HG02981 (cell line): ENCODE data around the gene GPR183.

Source experiments
- ATAC-seq: cut with Tn5 transposase; IDR thresholded peaks from one replicate; pipeline ENCODE4 v1.9.1; 2021; ENCODE audit warnings: mild to moderate bottlenecking, moderate library complexity; ENCODE audit not compliant: unreplicated experiment

Gene GPR183

DNA sequence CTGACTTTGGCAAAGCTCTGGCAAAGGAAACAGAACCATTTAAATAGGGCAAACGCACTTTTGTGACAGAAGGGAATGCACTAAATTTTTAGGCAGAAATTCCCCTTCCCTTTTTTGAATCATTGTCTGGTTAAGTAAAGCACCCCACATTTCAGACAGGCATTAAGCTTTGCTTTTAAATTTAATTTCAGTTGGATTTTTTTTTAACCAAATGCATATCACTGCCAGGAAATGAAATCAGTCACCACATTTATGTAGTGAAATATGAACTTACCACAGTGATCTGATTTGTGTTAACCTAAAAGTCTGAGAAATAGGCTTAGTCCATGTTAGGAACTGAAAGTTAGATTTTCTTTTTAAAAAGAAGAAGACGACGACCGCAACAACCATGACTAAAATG lies 10.8 kb downstream of the GPR183 start:
- ATAC-seq: peak; percentile 55

DNA sequence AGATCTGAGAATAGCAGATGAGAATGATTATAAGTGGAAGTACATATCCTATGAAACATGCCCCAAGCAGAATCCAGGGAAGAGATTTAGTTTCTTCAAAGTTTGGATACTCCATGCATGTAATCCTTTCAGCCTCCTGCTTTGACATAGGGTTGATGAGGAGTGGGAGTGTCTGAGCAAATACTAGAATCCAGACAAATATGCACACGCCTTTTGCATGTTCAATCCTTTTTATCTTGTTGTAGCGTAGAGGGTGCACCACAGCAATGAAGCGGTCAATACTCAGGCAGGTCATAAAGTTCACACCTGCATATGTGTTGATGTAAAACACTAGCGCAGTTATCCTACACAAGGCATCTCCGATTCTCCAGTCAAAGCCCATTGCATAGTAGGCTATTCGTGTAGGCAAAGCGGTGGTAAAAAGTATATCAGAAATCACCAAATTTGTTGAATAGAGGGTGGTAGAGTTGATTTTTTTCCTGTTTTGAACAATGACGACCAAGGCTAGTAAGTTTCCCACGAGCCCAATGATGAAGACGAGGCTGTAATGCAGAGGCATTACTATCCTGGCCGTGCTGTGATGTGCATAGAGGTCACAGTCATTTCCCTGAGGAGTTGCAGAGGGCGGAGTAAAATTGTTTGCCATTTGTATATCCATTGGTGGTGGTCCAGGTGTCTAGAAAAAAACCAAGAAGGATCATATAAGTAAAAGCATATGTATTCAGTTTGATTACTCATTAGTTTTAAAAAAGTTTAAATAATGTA lies 11.5 kb downstream of the GPR183 start:
- no peak for ATAC-seq

DNA sequence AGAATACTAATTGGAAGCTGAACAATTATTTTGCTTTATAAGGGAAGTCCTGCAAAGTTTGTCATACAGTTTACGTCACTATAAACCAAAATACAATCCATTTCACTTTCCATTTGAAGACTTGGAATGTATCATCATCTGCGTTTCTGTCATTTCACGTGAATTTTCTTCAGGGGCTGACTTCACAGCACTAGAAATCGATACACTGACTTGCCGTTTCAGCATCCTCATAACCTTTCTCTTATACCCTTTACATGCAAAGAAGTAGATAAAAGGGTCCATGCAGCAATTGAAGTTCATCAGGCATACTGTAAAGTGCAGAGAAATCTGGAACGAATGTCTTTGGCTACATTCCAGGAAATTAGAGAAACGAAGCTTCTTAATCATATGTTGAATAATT lies 12.2 kb downstream of the GPR183 start:
- ATAC-seq: no peak

DNA sequence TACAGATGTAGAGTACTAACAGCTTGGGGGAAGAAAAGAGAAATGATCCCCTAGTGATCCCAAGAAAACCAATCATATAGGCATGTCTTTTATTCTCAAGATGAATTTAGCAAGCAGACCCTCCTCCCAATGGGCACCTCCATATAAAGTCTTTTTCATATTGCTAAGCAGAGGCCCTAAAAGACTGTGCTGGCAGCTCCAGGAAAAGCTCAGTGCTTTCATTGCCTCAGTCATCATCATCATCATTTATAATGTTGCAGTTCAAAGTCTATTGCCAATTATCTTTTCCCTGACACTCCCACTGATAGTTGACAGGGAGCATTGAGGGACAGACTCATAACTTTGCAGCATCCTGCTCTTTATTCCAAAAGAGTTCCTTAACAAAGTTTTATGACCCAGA lies 13.0 kb downstream of the GPR183 start:
- no peak for ATAC-seq

DNA sequence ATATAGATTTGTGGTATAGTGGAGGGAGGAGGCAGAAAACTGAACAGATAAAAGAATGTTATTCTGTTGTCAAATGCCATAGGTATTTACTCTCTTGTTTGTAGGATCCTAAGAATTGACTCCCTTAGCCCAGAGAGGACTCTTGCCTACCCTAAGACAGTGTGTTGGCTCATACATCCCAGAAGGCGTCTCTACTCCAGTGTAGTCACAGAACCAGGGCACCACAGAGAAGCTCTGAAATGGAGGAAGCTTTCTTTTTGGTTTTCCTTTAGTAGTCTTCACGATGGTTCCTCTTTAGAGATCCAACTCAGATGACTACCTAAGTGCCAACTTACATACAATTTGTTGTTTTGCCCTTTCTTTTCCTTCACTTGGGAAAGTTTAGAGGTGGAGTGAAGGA lies 14.0 kb downstream of the GPR183 start:
- no peak for ATAC-seq

DNA sequence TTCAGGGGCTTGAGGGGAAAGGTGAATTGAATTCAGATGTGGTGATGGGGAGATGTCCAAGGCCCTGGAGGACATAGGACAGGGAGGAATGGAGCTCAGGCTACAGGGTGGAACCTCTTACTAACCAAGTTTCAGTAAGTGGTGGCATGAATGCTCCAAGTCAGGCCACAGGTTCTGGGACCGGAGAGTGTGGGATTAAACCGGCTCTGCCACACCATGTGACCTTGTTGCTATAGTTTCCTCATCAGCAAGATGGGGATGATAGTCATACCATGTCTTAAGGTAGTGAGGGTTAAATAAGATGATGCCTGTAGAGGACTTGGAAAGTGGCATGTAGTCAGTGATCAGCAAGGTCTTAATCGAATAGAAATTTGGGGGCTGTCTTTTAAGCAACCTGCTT lies 16.3 kb downstream of the GPR183 start:
- no peak for ATAC-seq

DNA sequence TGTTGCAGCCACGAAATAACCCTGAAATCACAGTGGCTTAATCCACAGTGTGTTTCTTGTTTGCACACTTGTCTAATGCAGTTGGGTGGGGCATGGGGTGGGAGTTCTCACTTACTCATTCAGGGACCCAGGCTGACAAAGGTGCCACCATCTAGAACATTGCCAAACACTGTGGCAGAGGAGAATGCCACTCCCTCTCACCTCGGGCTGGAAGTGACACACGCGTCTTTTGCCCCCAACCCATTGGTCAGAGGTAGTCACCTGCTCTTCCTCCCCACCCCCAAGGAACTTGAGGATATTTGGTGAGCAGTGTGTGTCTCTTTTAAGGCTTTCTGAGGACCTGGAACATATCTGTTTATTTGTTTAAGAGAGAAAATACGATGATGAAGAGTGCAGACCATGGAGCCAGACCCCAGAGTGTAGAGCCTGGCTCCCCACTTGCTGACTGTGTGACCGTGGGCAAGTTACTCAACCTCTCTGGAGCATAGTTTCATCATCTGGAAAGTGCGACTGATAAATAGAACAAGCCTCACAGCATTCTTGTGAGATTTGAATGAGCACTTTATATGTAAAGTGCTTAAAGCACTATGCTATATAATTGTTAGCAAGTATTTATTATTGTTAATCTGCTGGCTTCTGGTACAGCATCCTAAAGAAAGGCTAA lies 17.4 kb downstream of the GPR183 start:
- no peak for ATAC-seq

DNA sequence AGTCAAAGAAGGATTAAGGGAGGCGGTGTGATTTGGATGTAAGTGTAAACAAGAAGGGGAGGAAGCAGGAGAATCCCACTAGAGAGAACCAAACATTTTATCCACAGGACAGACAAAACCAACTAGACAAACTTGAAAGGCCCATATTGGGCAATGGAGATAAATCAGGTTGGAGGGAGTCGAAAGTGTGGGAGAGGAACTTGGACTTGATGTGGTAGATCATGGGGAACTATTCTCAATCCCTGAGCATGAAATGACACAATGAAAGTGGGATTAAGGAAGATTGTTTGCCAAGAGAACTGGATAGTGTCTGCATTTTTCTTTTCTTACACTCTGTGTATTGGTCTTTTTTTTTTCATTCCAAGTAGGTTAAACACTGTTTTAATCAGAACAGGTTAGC lies 17.9 kb downstream of the GPR183 start:
- no peak for ATAC-seq

DNA sequence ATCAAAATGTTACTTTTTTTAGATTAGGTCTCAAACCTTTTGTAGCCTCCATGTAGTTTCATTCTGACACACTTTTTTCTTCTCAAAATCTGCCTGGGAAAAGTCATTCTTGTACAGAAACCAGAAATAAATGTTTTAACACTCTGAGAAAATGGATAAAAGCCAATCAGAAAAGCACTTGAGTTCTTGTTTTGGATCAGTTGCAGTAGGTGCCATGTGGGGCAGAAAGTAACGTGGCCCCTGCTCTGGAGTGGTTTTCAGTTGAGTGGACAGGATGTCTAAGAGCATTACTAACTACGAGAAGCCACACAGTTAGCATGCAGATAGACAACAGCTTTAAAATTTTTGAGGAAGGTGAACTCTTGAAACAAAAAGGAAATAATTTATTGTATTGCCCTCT lies 19.1 kb downstream of the GPR183 start:
- ATAC-seq: peak; percentile 87

DNA sequence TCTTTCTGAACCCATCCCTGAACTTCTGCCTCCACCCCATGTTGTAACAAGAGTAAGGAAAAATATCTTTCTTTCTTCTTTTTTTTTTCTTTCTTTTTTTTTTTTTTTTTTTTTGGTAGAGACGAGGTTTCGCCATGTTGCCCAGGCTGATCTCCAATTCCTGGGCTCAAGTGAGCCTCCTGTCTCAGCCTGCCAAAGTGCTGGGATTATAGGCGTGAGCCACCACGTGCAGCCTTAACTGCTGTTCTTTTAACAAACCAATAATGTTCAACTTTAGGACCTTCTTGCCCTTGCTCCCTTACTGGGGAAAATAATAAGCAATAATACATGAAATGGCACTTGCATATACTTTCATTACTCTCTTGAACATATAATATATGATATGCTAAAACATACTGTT lies 19.6 kb downstream of the GPR183 start:
- ATAC-seq: no peak

DNA sequence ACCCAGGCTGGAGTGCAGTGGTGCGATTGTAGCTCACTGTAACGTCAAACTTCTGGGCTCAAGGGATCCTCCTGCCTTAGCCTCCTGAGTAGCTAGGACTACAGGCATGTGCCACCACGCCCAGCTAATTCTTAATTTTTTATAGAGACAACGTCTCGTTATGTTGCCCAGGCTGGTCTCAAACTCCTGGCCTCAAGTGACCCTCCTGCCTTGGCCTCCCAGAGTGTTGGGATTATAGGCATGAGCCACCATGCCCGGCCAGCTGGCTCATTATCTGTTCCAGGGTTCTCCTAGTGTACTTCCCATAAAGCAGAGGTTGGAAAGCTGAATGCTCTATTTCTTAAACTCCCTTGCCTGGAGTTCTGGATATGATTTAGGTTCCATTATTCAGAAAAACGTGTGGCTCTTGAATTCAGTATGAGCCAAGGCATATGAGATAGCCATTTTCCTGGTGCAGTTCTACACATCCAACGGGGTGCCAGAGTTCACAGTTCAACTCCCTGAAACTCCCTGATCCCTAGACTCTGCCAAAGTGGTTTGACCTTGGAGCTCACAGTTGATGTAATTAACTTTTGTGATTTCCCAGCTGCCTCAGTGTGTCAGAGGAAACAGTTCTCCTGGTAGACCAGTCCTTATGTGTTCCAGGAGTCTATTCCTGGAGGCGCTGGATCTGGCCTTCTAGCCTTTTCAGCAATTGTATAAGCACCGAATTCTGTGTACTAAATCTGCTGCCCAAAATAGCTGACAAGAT lies 21.6 kb downstream of the GPR183 start:
- no peak for ATAC-seq

DNA sequence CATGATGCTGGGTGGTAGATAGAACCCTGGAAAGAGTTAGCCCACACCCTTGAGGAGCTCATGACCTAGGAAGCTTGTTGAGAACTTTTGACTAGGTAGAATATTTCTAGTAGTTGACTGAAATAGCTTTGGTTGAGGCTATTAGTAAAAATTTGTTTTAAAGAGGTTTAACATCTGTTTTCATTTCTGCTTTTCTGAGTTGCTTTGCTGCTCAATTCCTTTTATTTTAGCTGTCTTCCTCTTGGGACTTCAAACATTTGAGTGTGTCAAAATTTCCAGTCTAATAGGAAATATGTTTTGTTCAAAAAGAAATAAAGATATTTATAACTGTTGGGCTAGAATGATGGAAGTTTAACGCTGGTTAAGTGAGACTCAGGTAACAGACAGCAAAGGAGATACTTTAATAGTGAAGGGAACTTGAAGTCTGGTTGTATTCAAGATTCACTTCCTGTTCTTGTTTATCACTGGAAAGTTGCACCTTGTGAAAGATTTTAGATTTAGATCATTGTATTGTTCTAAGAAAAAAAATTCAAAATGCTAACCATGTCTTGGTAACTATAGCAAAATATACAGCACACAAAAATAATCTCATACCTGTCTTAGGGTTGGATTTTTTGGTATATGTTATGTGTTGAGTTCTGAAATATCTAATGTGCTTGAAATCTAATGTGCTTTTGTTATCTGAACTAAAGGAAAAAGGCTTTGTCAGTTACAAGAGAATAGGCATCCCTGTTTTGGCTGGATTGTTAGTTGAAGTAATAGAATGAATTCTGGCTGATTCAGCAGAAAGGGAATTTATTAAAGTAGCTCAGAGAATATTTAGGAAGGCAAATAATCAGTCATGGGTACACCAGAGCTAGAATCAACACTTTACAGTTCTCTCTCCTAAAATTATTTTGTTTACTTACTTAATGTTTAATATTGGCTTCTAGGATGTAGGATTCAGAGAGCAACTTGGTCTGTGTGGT lies 24.7 kb downstream of the GPR183 start:
- ATAC-seq: peak; percentile 48

DNA sequence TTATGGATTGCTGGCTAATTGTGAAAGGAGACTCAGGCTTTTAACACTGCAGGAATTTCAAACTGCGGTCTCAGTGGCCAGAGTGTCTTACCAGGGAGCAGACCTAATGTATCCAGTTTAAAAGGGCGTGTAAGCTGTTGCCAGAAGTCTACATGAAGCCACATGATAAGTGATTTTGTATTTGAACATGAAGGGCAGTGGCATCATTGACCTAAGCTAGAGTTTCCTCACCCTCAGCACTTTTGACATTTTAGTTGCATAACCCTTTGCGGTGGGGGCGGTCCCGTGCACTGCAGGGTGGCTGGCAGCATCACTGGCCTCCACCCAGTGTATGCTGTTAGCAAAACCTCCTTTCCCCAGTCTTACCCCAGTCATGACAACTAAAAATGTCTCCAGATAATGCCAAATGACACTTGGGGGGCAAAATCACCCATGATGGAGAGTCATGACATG lies 25.4 kb downstream of the GPR183 start:
- peak; percentile 70 for ATAC-seq

DNA sequence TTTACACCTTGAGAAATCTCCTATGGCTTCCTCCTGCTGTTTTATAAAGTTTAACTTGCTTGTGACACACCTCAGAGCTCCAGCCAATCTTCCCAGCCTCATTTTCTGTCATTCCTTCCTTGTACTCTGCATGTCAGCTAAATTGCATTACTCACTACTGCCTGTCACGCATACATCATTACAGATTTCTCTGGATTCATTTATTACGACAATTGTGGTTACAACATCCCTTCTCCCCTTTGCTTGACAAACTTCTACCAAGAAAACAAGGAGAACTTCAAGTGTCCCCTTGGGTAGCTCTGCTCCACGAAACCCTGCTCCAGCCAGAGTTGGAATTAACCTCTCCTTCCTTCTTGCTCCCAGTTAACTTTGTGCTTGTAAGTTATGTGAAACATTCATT lies 27.0 kb downstream of the GPR183 start:
- no peak for ATAC-seq

DNA sequence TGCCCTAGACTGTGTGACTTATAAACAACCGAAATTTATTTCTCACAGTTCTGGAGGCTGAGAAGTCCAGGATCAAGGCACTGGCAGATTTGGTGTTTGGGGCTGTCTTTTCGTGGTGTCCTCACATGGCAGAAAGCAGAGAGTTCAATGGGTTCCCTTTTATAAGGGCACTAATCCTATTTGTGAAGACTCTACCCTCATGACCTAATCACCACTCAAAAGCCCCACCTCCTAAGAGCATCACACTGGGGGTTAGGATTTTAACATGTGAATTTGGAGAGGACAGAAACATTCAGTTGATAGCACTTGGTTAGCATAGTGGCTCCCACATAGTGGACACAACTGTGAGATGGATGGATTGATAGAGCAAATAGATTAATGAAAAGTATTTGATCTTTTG lies 27.6 kb downstream of the GPR183 start:
- ATAC-seq: no peak

DNA sequence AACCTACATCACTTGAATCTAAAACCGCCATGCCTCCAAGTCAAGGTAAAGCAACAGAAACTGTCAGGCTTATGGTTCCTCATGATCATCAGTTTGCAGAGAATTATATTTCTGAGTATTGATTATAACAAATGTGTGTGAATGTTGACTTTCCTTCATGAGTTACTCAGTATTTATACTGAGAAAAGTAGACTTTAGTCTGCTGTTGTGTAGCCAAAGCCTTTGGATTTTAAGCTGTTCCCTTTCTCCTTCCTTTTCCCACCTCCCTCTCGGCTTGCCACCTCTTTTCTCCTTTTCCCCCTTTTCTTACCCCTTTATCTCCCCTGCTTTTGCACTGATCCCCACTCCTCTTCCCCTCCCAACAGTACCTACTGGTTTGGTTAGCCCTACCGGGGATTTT lies 28.4 kb downstream of the GPR183 start:
- no peak for ATAC-seq

DNA sequence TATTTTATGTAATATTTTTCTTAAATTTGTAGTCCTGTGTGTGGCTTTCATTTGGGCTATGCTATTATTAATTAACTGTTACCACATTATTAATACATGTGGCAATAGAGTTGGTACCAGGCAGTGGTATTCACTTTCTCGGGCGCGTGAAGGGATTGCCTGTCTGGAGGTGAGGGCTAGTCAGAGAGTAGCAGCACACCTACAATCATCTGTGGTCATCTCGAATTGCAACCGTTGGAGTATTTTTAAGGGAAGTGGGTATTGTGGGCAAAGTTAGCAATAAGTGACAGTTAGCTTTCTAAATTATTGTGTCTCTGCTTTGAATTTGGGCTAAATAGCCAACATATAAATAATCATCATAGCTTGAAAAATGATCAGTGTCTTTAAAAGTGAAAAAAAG lies 29.0 kb downstream of the GPR183 start:
- ATAC-seq: no peak

DNA sequence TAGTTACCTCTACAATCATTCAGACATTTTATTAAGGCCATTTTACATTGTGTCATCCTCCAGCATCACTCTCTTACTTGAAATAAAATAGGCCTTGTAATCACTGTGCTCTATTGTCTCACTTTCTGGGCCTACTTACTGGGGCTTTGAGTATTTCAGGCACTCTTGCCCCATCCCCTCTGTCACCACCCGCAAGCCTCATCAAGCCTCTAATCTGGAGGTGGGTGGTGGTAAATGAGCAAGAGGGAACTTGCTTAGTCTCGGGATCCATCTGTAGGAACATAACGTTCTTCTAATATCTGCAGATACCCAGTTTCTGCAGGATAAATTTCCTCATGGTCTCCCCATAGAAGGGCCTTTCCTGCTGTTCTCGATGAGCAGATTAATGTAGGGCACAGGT lies 29.6 kb downstream of the GPR183 start:
- no peak for ATAC-seq

DNA sequence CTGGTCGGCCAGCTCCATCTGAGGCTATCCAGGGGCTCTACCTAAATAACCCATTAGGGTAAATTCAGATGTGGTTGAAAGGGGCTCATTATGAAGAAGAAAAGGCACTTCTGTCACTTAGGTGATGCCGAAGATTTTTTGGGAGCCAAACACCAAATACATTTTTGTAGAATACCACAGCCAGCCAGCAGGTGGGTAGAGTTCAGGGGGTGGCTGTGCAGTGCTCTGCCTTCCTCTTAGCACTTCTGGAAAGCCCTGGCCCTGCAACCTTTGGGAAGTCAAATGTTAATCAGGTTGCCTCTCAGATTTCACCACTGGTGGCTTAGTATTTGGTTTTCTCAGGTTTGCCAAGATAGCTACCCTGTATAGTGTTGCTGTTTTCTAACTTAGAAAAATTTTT lies 30.5 kb downstream of the GPR183 start:
- no peak for ATAC-seq

DNA sequence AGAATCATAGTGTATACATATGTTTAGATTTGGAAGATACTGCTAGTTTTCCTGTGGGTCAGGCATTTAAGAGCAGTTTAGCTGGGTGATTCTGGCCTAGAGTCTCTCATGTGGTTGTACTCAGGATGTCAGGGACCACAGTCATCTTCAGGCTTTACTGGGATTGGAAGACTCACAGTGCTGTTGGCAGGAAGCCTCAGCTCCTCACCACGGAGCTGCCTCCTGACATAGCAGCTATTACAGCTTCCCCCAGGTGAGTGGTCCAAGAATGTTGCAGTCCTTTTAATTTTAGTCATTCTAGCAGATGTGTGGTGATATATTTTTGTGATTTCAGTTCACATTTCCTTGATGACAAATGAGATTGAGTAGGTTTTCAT lies 32.1 kb downstream of the GPR183 start:
- ATAC-seq: no peak

DNA sequence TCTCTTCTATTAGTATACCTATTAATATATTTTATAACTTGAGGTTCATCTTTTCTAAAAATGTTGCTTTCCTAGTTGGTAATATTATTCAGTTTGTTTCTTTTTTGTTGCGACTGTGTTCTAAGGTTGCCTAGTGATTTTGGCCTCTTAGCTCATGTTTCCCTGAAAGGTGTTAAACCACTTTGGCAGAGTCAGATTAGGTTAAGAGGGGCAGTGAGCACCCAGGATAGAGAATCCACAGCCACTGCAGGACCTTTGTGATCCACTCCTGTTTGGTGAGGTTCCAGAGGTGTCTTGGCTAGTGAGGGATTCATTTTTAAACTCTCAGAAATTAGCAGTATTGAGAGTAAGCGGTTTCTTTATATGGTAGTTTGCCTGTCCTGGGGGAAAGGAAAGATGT lies 34.1 kb downstream of the GPR183 start:
- ATAC-seq: no peak
